Measurements from ENCODE around the gene PHOX2B.

Gene PHOX2B

DNA sequence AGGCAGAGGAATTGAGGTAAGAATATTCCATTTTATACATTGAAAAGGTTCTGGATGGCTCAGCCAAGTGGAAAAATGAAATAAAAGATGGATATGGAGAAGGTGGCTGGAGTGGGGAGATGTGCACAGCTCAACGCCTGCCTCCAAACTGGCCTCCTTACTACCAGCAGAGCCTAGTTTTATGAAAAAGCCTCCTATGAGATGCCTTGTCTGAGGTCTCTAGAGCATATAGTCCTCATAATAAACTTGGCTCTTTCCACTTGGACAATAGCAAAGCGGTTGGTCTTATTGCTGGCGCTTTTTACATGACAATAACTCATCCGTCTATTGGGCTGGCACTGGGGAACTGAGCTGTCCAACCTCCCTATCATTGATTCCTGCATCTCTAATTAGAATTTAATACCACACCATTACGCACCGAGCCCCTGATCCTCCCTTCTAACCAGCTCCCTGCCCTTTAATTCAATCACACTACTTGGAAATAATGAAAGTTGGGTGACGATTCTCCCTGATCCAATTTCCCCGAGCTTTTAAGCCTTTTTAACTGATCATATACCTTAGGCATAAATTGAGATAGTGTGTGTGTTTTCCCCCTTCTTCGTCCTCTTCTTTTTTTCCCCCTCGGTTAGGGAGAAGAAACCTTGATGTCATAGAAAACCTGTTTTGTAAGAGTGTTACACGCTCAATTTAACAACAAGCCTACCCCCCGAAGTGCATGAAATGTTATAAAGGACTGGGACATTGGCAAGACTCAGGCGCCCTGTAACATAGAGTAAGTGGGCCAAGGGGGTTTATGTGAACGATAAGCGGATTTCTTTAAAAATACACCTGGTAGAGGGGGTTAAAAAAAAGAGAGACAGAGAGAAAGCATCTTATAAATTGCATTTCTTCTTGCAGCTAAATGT lies at the start of gene PHOX2B:
Gene PHOX2B, minus strand, starts transcription at position 155 of the 905 bp plus-strand sequence. Its CDS starts 115 bp downstream, at position 40.
- no peak for DNase-seq

DNA sequence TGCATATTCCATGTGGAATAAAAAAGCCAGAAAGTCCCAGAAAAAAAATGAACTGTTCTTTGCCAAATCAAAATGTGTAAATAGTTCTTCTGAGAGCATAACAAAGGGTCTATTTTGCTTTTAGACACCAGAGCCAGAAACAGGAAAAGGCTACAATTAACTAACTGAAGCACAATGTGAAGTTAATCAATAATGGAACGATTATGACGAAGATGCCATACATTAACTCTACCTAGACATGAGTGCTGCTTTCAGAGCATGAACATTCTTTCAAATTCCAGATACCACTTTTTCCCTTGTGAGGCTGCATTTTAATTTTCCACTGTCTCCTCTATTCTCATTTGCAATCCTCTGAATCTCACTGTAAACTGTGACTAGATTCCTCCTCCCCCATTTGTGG lies 48.7 kb upstream of the PHOX2B start:
- DNase-seq = no peak

DNA sequence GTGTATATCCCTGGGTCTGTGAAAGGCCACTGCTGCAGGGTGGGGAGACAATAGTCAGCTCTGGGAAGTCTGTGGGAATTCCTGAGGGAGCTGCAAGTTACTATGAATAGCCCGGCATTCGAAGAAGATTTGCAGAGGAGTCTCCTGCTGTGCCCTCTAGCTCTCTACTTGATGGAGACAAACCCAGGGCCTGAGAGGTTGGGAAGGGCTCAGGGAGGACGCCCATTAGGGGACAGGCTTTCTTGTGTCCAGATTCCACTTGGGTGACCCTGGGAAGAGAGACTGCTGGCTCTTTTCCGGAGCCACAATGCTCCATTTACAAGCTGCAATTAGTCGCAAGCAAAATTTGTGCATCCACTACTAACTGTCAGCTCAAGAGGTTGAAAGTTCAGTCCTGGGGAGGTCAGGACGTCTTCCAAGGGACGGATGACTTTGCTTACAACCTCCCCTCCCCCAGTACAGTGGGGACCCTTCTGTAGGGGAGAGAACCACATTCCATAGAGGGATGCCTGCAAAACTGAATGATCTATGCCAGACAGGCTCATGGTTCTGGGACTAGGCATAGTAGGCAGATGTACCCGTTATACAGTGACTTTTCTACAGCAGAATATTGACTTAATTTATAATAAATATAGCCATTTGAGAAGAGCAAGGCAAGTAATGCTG lies 48.2 kb upstream of the PHOX2B start:
- no peak for DNase-seq

DNA sequence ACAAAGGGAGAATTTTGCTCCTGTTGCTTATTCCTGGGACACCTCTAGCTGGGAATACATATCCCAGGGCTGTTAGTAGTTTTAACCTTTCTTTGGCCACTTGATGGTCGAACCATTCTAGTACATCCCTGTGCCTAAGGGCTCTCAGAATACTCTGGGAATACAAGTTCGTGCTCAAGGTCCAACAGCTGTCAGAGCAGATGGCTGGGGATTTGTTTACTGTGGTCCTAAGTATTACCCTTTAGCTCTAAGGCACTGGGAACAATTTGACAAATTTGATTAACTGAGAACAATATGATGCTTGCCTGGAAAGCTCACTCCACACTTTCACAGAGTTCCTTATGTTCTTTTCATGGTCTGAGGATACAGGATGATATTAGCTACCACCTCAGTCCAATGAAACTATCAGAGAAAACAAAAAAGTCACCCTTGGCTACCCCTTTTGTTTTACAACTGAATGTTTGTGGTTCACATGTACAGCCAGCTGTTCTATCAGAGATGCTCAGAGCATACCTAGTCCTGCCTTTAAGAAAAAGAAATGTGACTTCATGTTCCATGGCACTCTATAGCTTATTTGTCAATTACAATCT lies 47.4 kb upstream of the PHOX2B start:
- DNase-seq = no peak

DNA sequence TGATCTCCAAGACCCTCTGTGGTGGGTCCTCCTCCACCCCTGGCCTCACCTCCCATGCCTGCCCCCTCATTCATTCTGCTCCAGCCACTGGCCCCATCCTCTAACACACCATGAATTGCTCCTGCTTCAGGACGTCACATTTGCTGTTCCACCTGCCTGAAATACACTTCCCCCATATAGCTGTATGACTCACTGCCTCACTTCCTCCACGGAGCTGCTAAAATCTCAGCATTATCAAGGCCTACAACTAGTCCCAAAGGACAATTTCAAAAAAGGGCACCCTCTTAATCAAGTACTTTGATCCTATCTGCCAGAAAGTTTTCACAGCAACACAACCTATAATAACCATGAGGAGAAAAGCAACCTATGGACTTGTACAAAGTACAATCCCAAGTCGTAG lies 43.6 kb upstream of the PHOX2B start:
- no peak for DNase-seq

DNA sequence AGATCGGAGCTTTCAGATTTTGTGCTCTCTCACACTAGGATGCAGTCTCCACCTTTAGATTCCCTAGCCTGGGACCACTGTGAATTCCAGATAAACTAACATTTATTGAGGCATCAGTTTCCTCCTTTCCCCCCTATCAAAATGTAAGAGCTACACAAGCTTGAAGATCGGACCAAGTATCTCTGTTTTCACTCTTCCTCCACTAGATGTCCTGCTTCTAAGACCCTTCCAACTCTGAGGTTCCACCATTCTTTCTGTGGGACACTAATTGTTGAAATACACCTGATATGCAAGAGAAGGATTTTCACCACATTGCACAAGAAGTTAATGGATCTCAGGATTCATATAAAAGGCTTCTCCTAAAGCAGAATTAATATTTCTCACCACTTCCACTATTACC lies 43.0 kb upstream of the PHOX2B start:
- no peak for DNase-seq

DNA sequence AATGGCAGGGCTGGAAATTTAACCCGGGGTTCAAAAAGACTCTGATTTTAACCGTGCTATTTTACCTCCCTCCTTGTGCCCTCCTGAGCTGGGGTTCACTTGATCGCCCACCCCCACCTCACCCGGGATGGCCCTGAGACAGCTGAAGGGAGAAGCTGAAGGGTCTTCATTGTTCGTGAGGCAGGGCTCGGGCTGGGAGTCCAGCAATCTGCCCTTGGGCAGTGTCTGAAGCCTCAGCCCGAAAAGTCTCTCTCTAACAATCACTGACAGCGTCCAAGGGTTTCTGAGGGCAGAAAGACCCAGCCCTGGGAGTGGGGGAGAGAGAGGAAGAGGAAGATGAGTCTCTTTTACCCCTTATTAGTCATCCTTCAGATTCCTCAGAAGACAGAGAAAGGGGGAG lies 39.4 kb upstream of the PHOX2B start:
- no peak for DNase-seq

DNA sequence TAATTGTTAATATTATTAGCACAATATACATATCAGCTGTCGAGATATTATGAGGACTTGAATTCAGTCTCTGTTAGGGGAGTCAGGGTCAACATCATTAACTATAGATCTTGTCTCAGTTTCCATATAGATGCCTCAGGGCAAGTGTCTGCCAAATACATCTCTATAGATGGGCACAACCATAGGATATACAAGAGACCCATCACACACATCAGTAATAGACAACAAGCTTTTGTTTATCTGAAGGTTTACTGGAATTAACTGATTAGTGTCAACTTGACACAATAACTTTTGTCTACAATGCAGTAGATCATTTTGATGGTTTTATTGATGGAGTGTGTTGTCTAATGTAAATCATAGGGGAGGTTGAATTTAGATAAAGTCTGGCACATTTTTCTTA lies 37.1 kb upstream of the PHOX2B start:
- DNase-seq = no peak

DNA sequence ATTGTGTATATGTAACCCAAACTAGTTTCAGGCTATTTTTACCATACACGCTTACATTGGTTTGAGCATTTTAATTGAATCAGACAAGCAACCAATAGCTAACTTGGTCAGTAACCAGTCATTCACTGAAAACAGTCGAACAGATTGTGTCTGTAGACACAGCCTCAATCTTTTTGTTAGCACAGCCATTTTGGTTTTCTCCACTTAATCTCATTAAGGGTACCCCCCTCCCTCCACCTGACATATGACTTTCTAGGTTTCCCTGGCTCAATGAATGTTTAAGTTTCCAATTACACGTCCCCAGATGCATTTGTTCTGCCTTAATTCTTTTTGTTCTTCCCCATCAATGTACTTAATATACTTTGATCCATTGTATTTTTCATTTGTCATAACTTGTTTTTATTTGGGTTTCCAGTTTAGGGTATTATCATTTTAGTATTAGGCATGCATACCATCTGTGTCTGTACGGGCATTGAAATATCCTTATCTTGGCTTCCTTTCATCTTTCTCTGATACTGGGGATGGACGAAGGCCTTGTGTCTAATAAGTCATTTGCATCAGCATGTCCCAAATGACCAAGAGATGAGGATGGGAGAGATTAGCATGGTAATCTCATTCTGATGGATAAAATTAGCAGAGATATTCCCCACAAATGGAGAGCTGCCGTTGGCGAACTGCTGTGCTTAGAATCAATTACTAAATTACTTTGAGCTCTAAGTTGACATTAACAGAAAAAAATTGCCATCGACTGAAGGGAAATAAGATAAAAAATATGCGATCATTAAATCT lies 35.9 kb upstream of the PHOX2B start:
- DNase-seq = no peak

DNA sequence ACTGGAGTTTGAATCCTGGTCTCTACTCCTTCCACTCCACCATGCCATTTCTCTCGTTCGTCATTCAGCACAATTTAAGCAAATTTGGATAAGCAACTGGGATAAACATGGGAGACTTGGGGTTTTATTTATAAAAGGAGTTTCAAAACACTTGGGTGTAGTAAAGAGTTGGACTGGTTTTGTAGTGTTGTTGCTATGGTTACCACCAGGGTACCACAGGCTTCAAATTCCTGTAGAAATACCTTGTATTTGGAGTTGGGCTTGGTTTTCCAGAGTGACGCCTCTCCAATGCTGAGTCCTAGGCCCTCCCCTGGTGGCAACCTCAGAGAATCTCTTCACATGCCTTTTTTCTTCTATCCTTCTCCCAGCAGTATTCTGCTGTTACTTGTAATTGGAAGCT lies 27.9 kb upstream of the PHOX2B start:
- DNase-seq = no peak

DNA sequence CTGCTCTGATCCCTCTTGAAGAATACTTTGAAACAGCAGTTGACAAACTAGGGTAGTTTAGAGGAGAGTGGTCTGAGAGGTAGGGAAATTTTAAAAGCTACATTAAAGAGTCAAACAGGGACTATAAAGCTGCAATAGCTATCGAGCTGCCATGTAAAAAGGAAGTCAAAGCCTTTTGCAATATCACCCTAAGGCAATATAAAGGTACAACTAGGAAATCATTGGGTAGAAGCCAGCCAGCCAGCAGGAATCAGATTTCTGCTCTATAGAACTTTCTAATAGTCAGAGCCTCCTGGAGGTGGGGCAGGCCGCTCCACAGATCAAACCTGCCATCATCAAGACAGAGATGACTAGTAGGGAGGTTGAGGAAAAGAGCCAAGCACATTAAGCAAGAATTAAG lies 15.2 kb upstream of the PHOX2B start:
- no peak for DNase-seq

DNA sequence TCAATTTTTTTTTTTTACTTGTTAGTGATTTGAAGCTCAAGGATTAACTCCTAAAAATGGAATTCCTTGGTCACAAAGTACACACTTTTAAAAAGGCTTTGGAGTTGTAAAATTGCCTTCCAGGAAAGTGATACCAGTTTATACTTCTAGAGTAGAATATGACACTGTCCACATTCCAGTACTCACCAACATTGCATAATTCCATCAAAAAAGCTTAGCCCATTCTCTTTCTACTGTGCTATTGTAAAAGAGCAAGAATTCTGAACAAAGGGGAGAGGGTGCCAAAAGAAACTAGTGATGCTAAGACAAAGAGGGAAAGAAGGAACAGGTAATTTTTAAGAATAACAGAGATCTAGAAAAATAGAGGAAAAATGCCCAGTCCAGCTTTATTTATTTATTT lies 10.4 kb upstream of the PHOX2B start:
- DNase-seq = no peak

DNA sequence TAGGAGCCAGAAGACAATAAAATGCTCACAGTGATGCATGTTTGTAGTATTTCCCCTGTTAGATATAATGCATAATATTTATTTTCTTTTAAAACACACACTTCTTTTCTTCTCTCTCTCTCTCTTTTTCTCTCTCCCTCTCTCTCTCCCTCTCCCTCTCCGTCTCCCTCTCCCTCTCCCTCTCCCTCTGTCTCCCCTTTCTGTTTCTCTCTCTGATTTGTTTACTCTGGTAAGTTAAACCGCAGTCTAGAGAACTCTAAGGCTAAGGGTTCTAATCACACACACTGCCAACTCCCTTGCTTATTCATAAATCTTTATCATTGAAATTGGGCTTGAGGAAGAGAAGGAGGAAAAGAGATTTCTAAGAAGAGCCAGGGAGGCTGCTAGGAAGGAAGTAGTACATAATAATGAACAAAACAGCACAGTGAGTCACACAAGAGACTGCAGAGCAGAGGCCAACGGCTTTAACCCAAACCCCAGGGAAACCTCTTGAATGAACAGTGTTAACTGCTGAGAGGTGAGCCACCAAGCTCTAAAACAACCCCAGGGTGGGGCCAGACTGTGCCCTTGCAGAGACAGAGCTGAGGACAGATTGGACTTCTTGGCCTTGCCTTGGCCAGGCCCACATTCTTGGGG lies 9.1 kb upstream of the PHOX2B start:
- no peak for DNase-seq

DNA sequence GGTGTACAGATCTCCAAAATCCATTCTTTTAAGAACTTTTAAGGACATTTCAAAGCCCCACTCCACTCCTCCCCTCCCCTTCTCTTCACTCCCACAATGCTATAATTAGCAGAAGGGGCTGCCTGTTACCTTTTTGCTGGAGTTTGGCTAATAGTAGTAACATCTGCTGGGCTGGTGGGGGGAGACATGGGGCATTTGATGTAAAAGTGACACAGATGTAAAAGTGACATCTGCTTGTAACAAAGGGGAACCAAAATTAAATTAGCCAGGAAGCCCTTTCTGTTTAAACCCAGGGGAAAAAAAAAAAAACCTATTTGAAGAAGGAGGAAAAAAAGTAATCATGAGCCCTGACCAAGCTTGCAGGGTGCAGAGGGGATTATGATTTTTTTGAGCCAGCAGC lies 5.4 kb upstream of the PHOX2B start:
- no peak for DNase-seq

DNA sequence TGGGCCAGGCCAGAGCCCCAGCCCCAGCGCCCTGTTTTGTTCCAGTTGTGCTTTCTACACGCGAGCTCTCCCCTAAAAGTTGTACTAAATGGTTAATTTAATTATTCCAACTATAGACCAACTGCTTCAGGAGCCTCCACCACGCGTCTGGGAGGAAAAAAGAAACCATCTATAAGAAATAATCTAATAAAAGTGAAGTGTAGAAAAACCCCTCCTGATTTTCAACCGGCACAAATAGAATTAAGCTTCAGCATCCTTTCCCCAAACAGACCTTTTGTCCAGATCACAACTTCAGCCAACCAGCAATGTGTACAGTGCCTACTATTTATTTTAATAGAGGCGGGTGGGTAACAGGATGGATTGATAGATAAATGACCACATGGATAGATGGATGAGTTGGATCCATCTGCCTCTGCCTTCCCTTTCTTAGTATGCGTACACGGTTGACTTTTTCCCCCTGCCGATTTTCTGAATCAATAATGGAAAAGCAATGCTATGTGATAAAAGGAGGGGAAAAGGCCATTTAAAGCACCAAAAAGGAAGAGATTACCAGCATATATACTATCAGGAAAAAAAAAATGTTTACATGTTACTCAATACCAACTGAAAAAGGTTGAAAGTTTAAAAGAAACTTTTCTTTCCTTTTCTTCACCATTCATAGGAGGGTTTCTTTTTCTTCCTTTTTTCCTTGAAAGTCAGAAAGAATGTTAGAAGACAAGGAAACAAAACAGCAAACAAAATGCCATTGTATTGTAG lies 3.7 kb upstream of the PHOX2B start:
- DNase-seq = no peak

DNA sequence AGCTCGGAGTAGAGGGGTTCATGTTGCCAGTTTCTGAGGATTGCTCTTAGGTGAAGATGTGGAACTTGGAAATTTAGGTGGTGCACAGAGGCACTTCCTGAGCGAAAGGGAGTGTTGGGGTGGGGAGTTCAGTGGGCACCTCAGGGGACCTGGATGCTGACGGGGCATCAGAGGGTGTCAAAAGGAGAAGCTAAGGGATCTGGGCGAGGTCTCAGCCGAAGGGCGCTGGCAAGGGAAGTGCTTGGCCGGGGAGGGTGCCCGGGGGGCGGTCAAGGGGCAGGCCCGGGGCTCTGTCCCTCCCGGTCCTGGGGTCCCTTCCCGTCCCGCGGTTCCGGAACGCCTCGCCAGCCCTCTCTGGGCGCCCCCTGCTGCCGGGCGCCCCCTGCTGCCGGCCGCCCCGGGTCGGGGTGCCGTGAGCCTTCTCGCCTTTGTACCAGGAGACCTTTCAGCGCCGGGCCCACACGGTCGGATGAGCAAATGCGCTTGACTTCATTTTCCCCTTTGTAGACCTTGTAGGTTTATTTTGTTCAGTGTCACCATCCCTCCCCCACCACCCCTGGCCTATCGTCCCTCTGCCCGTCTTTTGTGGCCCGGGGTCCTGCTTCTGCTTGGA lies 3.0 kb upstream of the PHOX2B start:
- no peak for DNase-seq

DNA sequence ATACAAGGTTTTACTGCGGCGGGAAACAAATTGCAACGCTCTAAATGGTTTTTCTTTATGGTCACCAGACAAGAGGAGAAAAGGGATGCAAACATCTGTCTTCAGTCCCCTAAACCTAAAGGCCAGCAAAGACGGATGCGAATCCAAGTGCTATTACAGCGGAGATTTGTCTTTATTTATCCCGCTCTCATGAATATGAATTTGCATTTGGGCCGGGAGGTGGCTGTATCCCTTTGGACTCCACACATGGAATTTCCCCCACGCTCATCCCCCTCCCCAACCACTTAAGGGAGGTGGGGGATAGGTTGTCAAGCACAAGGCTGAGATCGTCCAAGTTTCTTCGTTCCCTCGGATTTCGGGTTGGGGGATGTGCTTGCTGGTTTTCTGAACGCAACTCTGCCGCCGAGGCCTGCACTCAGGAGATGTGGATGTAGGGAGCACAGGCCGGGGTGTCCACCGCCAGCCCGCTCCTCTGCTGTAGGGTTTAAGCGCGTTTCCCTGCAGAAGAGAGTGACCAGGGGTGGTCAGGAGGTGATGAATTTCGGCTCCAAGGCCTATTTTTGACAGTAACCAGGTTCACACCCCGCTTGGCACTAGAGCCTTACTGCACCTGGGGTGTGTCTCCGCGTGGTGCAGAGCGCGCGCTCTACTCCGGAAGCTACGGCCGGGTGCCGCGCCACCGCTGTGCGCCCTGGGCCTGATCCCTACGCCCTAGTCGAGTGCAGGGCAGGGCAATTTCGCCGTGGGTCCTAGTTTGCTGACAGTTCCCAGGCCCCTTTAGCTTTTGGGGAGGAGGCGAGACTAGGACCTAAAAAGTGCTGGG lies 2.3 kb upstream of the PHOX2B start:
- DNase-seq = no peak

DNA sequence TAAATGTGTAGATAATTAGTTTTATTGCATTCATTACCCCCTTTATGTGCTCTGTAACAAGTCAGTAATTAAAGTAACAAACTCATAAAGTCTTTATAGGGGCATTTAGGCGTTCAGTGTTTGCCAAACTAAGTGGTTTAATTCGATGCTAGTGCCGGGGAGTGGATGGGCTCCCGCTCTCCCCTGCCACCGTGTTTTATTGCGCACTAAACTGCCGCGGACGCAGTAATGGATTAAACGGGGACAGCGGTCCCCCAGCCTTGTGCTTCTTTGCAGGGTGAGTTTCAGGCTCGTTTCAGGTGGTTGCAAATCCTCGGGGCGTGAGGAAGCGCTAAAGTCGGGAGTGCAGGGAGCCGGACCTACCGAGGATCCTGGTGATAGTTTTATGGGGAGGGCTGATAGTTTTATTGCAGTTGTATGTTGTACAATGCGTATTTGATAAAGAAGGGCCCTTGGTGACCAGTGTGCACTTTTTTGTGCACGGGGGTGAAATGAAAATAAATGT lies 1.6 kb upstream of the PHOX2B start:
- no peak for DNase-seq

DNA sequence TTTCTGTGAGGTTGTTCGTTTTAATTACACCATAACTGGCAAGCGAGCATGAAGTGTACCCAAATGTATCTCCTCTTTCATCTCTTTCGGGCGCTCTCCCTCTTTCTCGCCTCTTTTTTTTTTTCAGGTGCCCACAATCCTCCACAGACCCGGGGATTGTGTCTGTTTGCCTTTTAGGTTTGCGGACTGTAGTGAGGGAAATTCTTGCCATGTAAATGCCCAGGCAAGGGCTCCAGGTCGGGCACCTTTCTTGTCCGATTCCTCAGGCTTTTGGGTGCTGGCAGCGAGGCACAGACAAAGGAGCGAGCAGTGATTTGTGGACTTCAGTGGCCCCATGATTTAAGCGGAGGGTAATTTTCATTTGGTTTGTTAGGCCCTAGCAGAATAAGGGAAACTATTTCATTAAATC lies 1.1 kb upstream of the PHOX2B start:
- no peak for DNase-seq

DNA sequence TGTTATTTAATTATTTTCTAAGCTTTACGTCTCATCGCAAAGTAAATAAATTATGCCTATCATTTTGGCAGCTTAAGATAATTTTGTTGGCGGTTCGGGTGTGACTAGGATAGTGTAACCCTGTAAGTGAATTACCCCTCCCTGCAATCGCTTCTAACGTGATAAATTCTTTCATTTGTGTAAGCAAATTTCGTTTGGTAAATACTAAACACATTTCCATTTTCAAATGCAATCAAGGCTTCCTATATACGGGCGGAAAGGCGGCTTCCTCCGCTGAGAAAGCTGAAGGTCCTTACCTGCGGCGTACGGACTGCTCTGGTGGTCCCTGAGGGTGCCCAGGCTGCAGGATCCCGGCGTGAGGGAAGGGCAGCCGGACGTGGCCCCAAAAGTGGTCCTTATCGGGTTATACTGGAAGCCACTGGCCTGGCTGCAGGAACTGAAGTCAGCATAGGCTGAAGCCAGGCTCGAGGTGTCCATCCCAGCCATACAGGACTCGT lies 403 bp downstream of the PHOX2B start:
- no peak for DNase-seq
